ENCODE measurements around the gene PDSS1. TPM values are rescaled to one million over a fixed set of nuclear protein-coding genes. Genes with fewer than 3 reads are reported as not detected.
A peak's percentile ranks its signal among the peaks of the same experiment; 100 is the strongest.

Gene PDSS1
- total and polyA plus RNA-seq, 9 of the 15 experiments (the other 6 are each of a cell fraction or from before 2014, with no cell fraction given): 11.0 to 59.5 (median 45.3) TPM

DNA sequence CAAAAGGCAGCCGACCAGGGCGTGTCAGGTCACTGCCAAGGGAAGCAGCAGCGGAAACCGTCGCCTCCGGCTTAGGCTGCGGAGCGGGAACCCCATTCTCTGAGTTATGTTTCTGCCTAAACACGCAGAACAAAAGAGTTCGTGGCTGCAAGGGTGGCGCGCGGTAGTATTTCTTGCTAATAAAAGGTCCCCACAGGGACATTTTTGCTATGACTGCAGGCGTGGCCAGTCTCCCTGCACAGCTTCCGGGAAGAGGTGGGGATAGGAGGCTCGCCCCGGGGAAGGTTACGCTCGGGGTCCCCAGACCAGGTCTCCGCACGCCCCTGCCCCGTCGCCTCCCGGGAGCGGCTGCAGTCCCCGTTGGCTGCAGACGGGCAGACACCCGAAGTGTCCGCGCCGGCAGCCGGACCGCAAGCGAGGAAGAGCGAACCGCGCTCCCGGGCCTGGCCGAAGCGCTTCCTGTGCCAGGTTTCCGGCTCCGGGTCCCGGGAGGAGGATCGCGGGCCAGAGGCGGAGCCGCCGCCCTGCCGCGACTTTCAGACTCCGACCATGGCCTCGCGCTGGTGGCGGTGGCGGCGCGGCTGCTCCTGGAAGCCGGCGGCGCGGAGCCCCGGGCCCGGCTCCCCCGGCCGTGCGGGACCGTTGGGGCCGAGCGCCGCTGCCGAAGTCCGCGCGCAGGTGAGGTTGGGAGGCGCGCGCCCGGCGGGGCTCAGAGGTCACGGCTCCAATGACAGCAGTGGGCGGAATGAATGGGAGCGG lies at the start of gene PDSS1 (continued):
- TF ChIP-seq YY1 (IDR thresholded peaks at IDR 0.05; ENCODE audit: borderline replicate concordance in 1 of 3, control insufficient read depth in 1 of 3, extremely low read depth in 1 of 3, insufficient read depth in 3 of 3, insufficient read length in 1 of 3, insufficient replicate concordance in 2 of 3, low read depth in 1 of 3, low read length in 2 of 3): peak in 2 of 3 experiments; percentile 19 to 54
- 0 out of 2 replicates have a peak, but pooled peaks have one; percentile 20 for TF ChIP-seq SOX6 (IDR thresholded peaks at IDR 0.05)
- no peak for TF ChIP-seq PTTG1 (tag; IDR thresholded peaks at IDR 0.05; ENCODE audit: low read depth)
- no peak for TF ChIP-seq CCAR2 (IDR thresholded peaks at IDR 0.05; ENCODE audit: low read depth, low read length)
- TF ChIP-seq ZNF764 (CRISPR knock-in tag; IDR thresholded peaks at IDR 0.05; ENCODE audit: low read depth): no peak
- TF ChIP-seq CSDE1 (IDR thresholded peaks at IDR 0.05): no peak
- TF ChIP-seq, protein P1, sequence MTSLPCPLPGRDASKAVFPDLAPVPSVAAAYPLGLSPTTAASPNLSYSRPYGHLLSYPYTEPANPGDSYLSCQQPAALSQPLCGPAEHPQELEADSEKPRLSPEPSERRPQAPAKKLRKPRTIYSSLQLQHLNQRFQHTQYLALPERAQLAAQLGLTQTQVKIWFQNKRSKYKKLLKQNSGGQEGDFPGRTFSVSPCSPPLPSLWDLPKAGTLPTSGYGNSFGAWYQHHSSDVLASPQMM (CRISPR knock-in tag; IDR thresholded peaks at IDR 0.05): no peak
- no peak for TF ChIP-seq RBM34 (IDR thresholded peaks at IDR 0.05; ENCODE audit: borderline replicate concordance, insufficient read depth, low read length)
- TF ChIP-seq, protein P2, sequence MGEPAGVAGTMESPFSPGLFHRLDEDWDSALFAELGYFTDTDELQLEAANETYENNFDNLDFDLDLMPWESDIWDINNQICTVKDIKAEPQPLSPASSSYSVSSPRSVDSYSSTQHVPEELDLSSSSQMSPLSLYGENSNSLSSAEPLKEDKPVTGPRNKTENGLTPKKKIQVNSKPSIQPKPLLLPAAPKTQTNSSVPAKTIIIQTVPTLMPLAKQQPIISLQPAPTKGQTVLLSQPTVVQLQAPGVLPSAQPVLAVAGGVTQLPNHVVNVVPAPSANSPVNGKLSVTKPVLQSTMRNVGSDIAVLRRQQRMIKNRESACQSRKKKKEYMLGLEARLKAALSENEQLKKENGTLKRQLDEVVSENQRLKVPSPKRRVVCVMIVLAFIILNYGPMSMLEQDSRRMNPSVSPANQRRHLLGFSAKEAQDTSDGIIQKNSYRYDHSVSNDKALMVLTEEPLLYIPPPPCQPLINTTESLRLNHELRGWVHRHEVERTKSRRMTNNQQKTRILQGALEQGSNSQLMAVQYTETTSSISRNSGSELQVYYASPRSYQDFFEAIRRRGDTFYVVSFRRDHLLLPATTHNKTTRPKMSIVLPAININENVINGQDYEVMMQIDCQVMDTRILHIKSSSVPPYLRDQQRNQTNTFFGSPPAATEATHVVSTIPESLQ (CRISPR knock-in tag; IDR thresholded peaks at IDR 0.05): 0 out of 2 replicates have a peak, but pooled peaks have one; percentile 37
- no peak for TF ChIP-seq SRSF1 (IDR thresholded peaks at IDR 0.05; ENCODE audit: low read depth, low read length)
- TF ChIP-seq NR2C1 (IDR thresholded peaks at IDR 0.05): peak; percentile 98
- TF ChIP-seq NR2C1 (tag; IDR thresholded peaks at IDR 0.05): peak; percentile 98
- no peak for TF ChIP-seq NCOA4 (IDR thresholded peaks at IDR 0.05; ENCODE audit: partially characterized antibody)
- 0 out of 2 replicates have a peak, but pooled peaks have one; percentile 46 for TF ChIP-seq ZNF232 (CRISPR knock-in tag; IDR thresholded peaks at IDR 0.05)
- TF ChIP-seq, protein P3, sequence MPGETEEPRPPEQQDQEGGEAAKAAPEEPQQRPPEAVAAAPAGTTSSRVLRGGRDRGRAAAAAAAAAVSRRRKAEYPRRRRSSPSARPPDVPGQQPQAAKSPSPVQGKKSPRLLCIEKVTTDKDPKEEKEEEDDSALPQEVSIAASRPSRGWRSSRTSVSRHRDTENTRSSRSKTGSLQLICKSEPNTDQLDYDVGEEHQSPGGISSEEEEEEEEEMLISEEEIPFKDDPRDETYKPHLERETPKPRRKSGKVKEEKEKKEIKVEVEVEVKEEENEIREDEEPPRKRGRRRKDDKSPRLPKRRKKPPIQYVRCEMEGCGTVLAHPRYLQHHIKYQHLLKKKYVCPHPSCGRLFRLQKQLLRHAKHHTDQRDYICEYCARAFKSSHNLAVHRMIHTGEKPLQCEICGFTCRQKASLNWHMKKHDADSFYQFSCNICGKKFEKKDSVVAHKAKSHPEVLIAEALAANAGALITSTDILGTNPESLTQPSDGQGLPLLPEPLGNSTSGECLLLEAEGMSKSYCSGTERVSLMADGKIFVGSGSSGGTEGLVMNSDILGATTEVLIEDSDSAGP (CRISPR knock-in tag; IDR thresholded peaks at IDR 0.05): no peak
- TF ChIP-seq CEBPG (CRISPR knock-in tag; IDR thresholded peaks at IDR 0.05): no peak
- no peak; a peak in 2 of 4 replicates for TF ChIP-seq CEBPG (tag; conservative IDR thresholded peaks at IDR 0.05 in 1 of 2, IDR thresholded peaks at IDR 0.05 in 1 of 2)
- no peak for TF ChIP-seq ZNF695 (CRISPR knock-in tag; IDR thresholded peaks at IDR 0.05)
- TF ChIP-seq, protein P4, sequence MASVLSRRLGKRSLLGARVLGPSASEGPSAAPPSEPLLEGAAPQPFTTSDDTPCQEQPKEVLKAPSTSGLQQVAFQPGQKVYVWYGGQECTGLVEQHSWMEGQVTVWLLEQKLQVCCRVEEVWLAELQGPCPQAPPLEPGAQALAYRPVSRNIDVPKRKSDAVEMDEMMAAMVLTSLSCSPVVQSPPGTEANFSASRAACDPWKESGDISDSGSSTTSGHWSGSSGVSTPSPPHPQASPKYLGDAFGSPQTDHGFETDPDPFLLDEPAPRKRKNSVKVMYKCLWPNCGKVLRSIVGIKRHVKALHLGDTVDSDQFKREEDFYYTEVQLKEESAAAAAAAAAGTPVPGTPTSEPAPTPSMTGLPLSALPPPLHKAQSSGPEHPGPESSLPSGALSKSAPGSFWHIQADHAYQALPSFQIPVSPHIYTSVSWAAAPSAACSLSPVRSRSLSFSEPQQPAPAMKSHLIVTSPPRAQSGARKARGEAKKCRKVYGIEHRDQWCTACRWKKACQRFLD (CRISPR knock-in tag; IDR thresholded peaks at IDR 0.05): no peak
- TF ChIP-seq MYC (IDR thresholded peaks at IDR 0.05; ENCODE audit: low read depth, low read length): no peak; the same call in none of the 2 replicates
- TF ChIP-seq MYC (CRISPR knock-in tag; IDR thresholded peaks at IDR 0.05; ENCODE audit: borderline replicate concordance, low read depth): no peak
- TF ChIP-seq PRPF4 (IDR thresholded peaks at IDR 0.05; ENCODE audit: insufficient read depth, low read depth, low read length, poor library complexity, severe bottlenecking): no peak

All from K562 (cell line).